Measurements from ENCODE around the gene RALGAPA2.

Gene RALGAPA2

GRCh38 chr20:20409331-20409730, 303.1 kb downstream of the RALGAPA2 start:
- TF ChIP-seq CTCF (IDR thresholded peaks at IDR 0.05; ENCODE audit: borderline replicate concordance, control extremely low read depth, extremely low read depth, insufficient read depth, missing control alignments): no peak
- in situ Hi-C loops (cut with MboI; ENCODE audit: low sequenced_read_pairs, unreplicated experiment): no loop called here
- DNase-seq (ENCODE audit: low spot score): no peak

GRCh38 chr20:20407891-20408805, 304.3 kb downstream of the RALGAPA2 start:
- in situ Hi-C loops (cut with MboI; ENCODE audit: low sequenced_read_pairs, unreplicated experiment): no loop called here
- DNase-seq (ENCODE audit: low spot score): no peak
- no peak for TF ChIP-seq CTCF (IDR thresholded peaks at IDR 0.05; ENCODE audit: borderline replicate concordance, control extremely low read depth, extremely low read depth, insufficient read depth, missing control alignments)

DNA sequence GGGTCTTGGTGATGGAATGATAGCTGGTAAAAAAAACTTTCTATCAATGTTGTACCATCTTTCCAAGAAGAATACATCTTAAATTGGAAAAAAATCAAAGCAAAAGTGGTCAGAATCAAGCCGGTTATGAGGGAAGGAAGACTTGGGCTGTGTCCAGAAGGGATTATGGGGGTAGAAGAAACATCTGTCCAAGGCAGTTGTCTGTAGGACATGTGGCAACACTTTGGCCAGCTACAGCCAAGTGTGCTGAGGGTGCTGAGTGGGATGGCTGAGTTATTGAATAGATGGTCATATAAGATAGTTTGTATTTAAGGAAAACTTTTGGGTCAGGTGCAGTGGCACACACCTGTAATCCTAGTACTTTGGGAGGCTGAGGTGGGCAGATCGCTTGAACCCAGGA, 306.1 kb downstream of the RALGAPA2 start:
- TF ChIP-seq CTCF (IDR thresholded peaks at IDR 0.05; ENCODE audit: borderline replicate concordance, control extremely low read depth, extremely low read depth, insufficient read depth, missing control alignments): no peak
- DNase-seq (ENCODE audit: low spot score): no peak
- in situ Hi-C loops (cut with MboI; ENCODE audit: low sequenced_read_pairs, unreplicated experiment): no loop called here

DNA sequence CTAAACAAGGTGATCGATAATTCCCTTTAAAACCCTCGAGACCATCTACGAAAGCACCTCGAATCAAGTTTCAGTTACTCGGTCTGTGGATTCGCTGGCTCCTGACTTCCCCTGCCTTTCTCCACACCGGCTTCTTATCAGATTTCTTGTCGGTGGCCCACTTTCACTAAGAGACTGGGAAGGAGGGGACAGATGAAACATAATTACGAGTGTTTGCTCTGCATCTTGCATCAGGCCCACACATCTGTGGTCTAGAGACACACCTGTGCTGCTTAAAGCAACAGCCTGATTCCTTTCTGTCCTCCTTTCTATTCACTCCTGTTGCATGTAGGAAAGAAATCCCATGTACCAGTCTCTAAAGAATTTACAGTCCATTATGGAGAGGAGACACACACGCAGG, 306.8 kb downstream of the RALGAPA2 start:
- DNase-seq (ENCODE audit: low spot score): no peak
- no peak for TF ChIP-seq CTCF (IDR thresholded peaks at IDR 0.05; ENCODE audit: borderline replicate concordance, control extremely low read depth, extremely low read depth, insufficient read depth, missing control alignments)
- in situ Hi-C loops (cut with MboI; ENCODE audit: low sequenced_read_pairs, unreplicated experiment): no loop called here

DNA sequence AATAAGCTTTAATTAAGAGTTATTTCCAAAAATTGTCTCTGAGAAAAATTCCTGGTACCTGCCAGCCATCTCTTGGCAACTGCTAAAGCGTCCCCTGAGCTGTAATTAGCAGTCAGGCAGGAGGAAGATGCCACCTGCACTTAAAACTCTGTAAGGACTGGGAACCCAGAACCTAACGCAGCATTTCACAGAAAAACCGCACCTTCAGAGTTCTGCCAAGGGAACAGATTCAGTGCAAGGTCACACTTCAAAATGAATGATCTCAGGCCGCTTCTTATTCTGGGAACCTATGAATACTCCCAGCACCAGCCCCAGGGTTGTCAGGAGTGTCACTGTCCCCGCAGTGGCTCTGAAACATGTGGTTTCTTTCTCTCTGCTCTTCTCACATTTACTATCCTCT, 307.8 kb downstream of the RALGAPA2 start:
- in situ Hi-C loops (cut with MboI; ENCODE audit: low sequenced_read_pairs, unreplicated experiment): no loop called here
- no peak for DNase-seq (ENCODE audit: low spot score)
- no peak for TF ChIP-seq CTCF (IDR thresholded peaks at IDR 0.05; ENCODE audit: borderline replicate concordance, control extremely low read depth, extremely low read depth, insufficient read depth, missing control alignments)

- no peak for DNase-seq (ENCODE audit: low spot score)
- in situ Hi-C loops (cut with MboI; ENCODE audit: low sequenced_read_pairs, unreplicated experiment): no loop called here
- no peak for TF ChIP-seq CTCF (IDR thresholded peaks at IDR 0.05; ENCODE audit: borderline replicate concordance, control extremely low read depth, extremely low read depth, insufficient read depth, missing control alignments)
Observed at GRCh38 chr20:20401991-20402390, 310.5 kb downstream of the RALGAPA2 start.
